HEK293 (cell line): ENCODE data around the gene RNF31.
A peak's percentile ranks its signal among the peaks of the same experiment; 100 is the strongest.

Experiments
- CTCF ChIA-PET: fragments of 350-600 bp; formaldehyde crosslinking; extraction: SDS; loops from one replicate; lab custom pipeline; 2021; ENCODE audit warnings: antibody characterized with exemption; lab: Yijun Ruan, JAX
- POLR2A ChIA-PET: fragments of 300-600 bp; formaldehyde crosslinking; extraction: SDS; loops from one replicate; lab custom pipeline; 2020; ENCODE audit warnings: antibody characterized with exemption, inconsistent platforms; lab: Yijun Ruan, JAX
- H3K27ac ChIP-seq: fragments of 200-500 bp; sonication (Bioruptor generic); 2 replicates; pipeline ENCODE4 v1.5.1; 2014; ENCODE audit warnings: low read depth, low read length, control low read depth, inconsistent platforms; ENCODE audit errors: extremely low read depth
- H3K36me3 ChIP-seq, 2 experiments: fragments of 200-500 bp in 1 of 2; sonication (Bioruptor generic) in 1 of 2; 1 replicate in 1 of 2; 2 replicates in 1 of 2; pipeline ENCODE4 v1.5.1; 2014 to 2017; ENCODE audit warnings: inconsistent platforms in 2 of 2, low read length in 2 of 2; ENCODE audit not compliant: control insufficient read depth in 2 of 2, insufficient read depth in 1 of 2
- H3K4me1 ChIP-seq: fragments of 200-500 bp; sonication (Bioruptor generic); 2 replicates; pipeline ENCODE4 v1.5.1; 2014; ENCODE audit warnings: mild to moderate bottlenecking, low read length, inconsistent platforms; ENCODE audit not compliant: control insufficient read depth, insufficient read depth
- H3K4me3 ChIP-seq: 2 replicates; pipeline ENCODE4 v1.5.1; 2011; ENCODE audit warnings: low read depth, mild to moderate bottlenecking, control low read depth, low read length, moderate library complexity
- H3K9me3 ChIP-seq: fragments of 200-500 bp; sonication (Bioruptor generic); 2 replicates; pipeline ENCODE4 v1.5.1; 2014; ENCODE audit warnings: low read depth, low read length, inconsistent platforms; ENCODE audit not compliant: control insufficient read depth, insufficient read depth
- HOXC10 ChIP-seq: sonication (generic); formaldehyde crosslinking; IDR thresholded peaks from 2 replicates; pipeline ENCODE4 v1.8.1; 2023; ENCODE audit warnings: mild to moderate bottlenecking, missing genetic modification reagents
- IKZF3 ChIP-seq: fragments of 450-650 bp; IDR thresholded peaks from 2 replicates; pipeline ENCODE4 v1.5.0; 2018; ENCODE audit warnings: missing biosample characterization, mild to moderate bottlenecking, missing genetic modification characterization, moderate library complexity
- SCRT1 ChIP-seq: fragments of 450-650 bp; formaldehyde crosslinking; IDR thresholded peaks from 2 replicates; pipeline ENCODE4 v1.5.1; 2016; ENCODE audit warnings: missing biosample characterization, missing genetic modification characterization, borderline replicate concordance
- SCRT2 ChIP-seq: fragments of 450-650 bp; formaldehyde crosslinking; IDR thresholded peaks from 2 replicates; pipeline ENCODE4 v1.5.1; 2016; ENCODE audit warnings: missing biosample characterization, missing genetic modification characterization
- ZBTB17 ChIP-seq: fragments of 450-650 bp; formaldehyde crosslinking; IDR thresholded peaks from 2 replicates; pipeline ENCODE4 v1.5.1; 2016; ENCODE audit warnings: missing biosample characterization, missing genetic modification characterization
- ZBTB20 ChIP-seq: fragments of 450-650 bp; formaldehyde crosslinking; IDR thresholded peaks from 2 replicates; pipeline ENCODE4 v1.5.1; 2016; ENCODE audit warnings: missing biosample characterization, missing genetic modification characterization
- ZEB2 ChIP-seq: fragments of 450-650 bp; formaldehyde crosslinking; IDR thresholded peaks from 2 replicates; pipeline ENCODE4 v1.5.1; 2016; ENCODE audit warnings: missing biosample characterization, missing genetic modification characterization
- ZNF16 ChIP-seq: fragments of 450-650 bp; formaldehyde crosslinking; IDR thresholded peaks from 2 replicates; pipeline ENCODE4 v1.5.1; 2016; ENCODE audit warnings: low read depth, missing biosample characterization, missing genetic modification characterization
- ZNF19 ChIP-seq: fragments of 450-650 bp; formaldehyde crosslinking; IDR thresholded peaks from 2 replicates; pipeline ENCODE4; 2016; ENCODE audit warnings: missing biosample characterization, missing genetic modification characterization, low read depth
- ZNF37A ChIP-seq: fragments of 450-650 bp; IDR thresholded peaks from 2 replicates; pipeline ENCODE4 v1.5.1; 2018; ENCODE audit warnings: missing biosample characterization, missing genetic modification characterization
- ZNF843 ChIP-seq: fragments of 450-650 bp; formaldehyde crosslinking; IDR thresholded peaks from 2 replicates; pipeline ENCODE4 v1.5.1; 2016; ENCODE audit warnings: missing biosample characterization, missing genetic modification characterization
- TF ChIP-seq, protein P1 (sequence below): fragments of 450-650 bp; formaldehyde crosslinking; IDR thresholded peaks from 2 replicates; pipeline ENCODE4 v1.5.1; 2016; ENCODE audit warnings: missing biosample characterization, missing genetic modification characterization
- TF ChIP-seq, protein P2 (sequence below): fragments of 450-650 bp; formaldehyde crosslinking; IDR thresholded peaks from 2 replicates; pipeline ENCODE4 v1.5.1; 2016; ENCODE audit warnings: missing biosample characterization, missing genetic modification characterization
- TF ChIP-seq, protein P3 (sequence below): fragments of 450-650 bp; formaldehyde crosslinking; IDR thresholded peaks from 2 replicates; pipeline ENCODE4 v1.5.1; 2016; ENCODE audit warnings: missing biosample characterization, missing genetic modification characterization, borderline replicate concordance
- TF ChIP-seq, protein P4 (sequence below): fragments of 450-650 bp; formaldehyde crosslinking; IDR thresholded peaks from 2 replicates; pipeline ENCODE4 v1.5.1; 2016; ENCODE audit warnings: missing biosample characterization, missing genetic modification characterization
- TF ChIP-seq, protein P5 (sequence below): fragments of 450-650 bp; formaldehyde crosslinking; IDR thresholded peaks from 2 replicates; pipeline ENCODE4 v1.5.1; 2016; ENCODE audit warnings: missing biosample characterization, missing genetic modification characterization
- TF ChIP-seq, protein P6 (sequence below): fragments of 450-650 bp; formaldehyde crosslinking; IDR thresholded peaks from 2 replicates; pipeline ENCODE4 v1.5.1; 2017; ENCODE audit warnings: missing biosample characterization, missing genetic modification characterization

RNF31 gene

DNA sequence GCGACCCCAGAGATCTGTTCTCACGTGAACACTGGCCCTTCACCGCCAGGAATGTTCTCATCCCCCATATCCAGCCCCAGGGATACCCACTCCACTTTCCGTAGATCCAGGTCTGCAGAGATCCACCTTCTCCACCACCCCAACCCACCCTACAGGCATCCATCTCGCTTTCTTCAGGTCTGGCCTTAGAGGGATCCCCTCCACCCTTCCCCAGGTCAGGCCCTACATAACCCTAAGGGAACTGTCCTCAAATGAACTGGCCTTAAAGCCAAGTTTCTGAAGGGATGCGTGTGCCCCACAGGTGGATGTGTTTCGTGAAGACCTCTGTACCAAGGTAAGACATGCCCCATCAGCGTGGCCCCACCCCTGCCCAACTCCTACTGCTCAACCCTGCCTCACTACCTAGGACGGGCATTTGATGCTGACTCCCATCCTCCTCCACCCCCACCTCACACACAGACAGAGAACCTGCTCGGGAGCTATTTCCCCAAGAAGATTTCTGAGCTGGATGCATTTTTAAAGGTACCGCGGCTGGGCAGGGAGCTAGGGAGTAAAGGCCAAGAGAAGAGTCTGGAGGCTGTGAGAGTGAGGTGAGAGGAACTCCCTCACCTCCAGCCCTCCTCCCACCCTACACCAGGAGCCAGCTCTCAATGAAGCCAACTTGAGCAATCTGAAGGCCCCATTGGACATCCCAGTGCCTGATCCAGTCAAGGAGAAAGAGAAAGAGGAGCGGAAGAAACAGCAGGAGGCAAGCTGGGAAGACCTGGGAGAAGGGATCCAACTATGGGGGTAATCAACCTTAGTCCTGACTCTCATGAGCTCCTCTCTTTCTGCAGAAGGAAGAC, 10.4 kb upstream of the RNF31 start:
- peaks cover 11 to 27% of the 10 kb centered on the region in 2 experiments for H3K36me3 ChIP-seq
- CTCF ChIA-PET = interaction anchor here (0.6 to 1.2 kb wide), 5 partner anchors 9 to 295 kb away, joined by 3 to 4 read pairs (median 3); partner anchors contain the start of genes IRF9 and PSME2
- TF ChIP-seq, protein P1, sequence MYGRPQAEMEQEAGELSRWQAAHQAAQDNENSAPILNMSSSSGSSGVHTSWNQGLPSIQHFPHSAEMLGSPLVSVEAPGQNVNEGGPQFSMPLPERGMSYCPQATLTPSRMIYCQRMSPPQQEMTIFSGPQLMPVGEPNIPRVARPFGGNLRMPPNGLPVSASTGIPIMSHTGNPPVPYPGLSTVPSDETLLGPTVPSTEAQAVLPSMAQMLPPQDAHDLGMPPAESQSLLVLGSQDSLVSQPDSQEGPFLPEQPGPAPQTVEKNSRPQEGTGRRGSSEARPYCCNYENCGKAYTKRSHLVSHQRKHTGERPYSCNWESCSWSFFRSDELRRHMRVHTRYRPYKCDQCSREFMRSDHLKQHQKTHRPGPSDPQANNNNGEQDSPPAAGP = 0 out of 2 replicates have a peak, but pooled peaks have one; percentile 15
- peak; percentile 65 for TF ChIP-seq SCRT2 (tag by site-specific recombination)
- TF ChIP-seq SCRT1 (tag by site-specific recombination) = 0 out of 2 replicates have a peak, but pooled peaks have one; percentile 30
- no peak for TF ChIP-seq ZEB2
- TF ChIP-seq ZBTB20 (tag by site-specific recombination) = peak; percentile 45; the same call in 1 of the 2 replicates
- TF ChIP-seq ZNF19 = no peak
- TF ChIP-seq ZBTB17 (tag by site-specific recombination) = 0 out of 2 replicates have a peak, but pooled peaks have one; percentile 31
- 0 out of 2 replicates have a peak, but pooled peaks have one; percentile 54 for TF ChIP-seq IKZF3 (tag by site-specific recombination)
- TF ChIP-seq, protein P2, sequence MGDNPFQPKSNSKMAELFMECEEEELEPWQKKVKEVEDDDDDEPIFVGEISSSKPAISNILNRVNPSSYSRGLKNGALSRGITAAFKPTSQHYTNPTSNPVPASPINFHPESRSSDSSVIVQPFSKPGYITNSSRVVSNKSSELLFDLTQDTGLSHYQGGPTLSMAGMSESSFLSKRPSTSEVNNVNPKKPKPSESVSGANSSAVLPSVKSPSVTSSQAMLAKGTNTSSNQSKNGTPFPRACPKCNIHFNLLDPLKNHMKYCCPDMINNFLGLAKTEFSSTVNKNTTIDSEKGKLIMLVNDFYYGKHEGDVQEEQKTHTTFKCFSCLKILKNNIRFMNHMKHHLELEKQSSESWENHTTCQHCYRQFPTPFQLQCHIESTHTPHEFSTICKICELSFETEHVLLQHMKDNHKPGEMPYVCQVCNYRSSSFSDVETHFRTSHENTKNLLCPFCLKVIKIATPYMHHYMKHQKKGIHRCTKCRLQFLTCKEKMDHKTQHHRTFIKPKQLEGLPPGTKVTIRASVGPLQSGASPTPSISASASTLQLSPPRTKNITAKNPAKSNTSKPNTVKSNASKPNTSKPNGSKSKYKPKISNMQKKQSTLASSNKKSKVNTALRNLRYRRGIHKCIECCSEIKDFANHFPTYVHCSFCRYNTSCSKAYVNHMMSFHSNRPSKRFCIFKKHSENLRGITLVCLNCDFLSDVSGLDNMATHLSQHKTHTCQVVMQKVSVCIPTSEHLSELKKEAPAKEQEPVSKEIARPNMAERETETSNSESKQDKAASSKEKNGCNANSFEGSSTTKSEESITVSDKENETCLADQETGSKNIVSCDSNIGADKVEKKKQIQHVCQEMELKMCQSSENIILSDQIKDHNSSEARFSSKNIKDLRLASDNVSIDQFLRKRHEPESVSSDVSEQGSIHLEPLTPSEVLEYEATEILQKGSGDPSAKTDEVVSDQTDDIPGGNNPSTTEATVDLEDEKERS (tag by site-specific recombination) = no peak
- peak overlapping the region; percentile 90; the same call in 1 of the 2 replicates for H3K27ac ChIP-seq
- POLR2A ChIA-PET = interaction anchor here (0.6 to 7.3 kb wide), 14 partner anchors 10 to 171 kb away, joined by 3 to 163 read pairs (median 8); partner anchors contain the start of genes CIDEB, DCAF11, IPO4 and IRF9
- no peaks in the 10 kb centered on the region for H3K9me3 ChIP-seq
- H3K4me1 ChIP-seq = peaks cover 4% of the 10 kb centered on the region; the same call in 1 of the 2 replicates
- H3K4me3 ChIP-seq = peak overlapping the region; percentile 92

DNA sequence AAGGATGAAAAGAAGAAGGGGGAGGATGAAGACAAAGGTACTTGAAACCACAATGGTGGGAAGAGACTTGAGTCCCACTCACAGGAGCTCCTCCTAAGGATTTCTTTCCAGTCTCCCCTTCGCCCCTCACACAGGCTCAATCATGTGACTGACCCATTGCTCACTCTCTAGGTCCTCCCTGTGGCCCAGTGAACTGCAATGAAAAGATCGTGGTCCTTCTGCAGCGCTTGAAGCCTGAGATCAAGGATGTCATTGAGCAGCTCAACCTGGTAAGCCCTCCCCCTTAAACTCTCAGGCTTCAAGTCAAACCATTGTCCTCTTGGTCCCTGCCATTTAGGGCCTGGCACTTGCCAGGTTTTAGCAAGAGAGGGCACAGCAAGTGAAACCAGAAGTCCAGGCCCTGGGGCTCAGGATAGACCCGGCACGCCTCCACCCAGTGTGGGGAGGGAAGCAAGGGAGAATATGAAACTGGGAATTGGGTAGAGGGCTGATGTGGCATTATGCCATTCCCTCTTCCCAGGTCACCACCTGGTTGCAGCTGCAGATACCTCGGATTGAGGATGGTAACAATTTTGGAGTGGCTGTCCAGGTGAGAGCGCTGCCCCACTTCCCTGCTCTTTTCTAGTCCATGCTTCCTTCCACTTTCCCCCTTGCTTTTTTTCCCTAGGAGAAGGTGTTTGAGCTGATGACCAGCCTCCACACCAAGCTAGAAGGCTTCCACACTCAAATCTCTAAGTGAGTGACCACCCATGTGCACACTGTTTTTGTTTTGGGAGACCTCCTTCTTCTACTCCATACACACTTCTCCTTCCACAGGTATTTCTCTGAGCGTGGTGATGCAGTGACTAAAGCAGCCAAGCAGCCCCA, 9.5 kb upstream of the RNF31 start:
- peaks cover 11 to 27% of the 10 kb centered on the region in 2 experiments for H3K36me3 ChIP-seq
- no peaks in the 10 kb centered on the region for H3K9me3 ChIP-seq
- H3K4me1 ChIP-seq = peaks cover 4% of the 10 kb centered on the region; the same call in 1 of the 2 replicates
- ChIA-PET POLR2A (interaction anchor here (0.6 to 7.3 kb wide), 7 partner anchors 9 to 75 kb away, joined by 3 to 163 read pairs (median 21); partner anchors contain the start of genes CHMP4A, DCAF11, IRF9 and NRL), CTCF (interaction anchor here (0.6 to 1.2 kb wide), 5 partner anchors 8 to 294 kb away, joined by 3 to 4 read pairs (median 3); partner anchors contain the start of genes CIDEB, IRF9 and PSME2)
- no peak overlapping the region for H3K27ac ChIP-seq
- H3K4me3 ChIP-seq = no peak overlapping the region
- no peak for TF ChIP-seq ZNF37A
- TF ChIP-seq, protein P3, sequence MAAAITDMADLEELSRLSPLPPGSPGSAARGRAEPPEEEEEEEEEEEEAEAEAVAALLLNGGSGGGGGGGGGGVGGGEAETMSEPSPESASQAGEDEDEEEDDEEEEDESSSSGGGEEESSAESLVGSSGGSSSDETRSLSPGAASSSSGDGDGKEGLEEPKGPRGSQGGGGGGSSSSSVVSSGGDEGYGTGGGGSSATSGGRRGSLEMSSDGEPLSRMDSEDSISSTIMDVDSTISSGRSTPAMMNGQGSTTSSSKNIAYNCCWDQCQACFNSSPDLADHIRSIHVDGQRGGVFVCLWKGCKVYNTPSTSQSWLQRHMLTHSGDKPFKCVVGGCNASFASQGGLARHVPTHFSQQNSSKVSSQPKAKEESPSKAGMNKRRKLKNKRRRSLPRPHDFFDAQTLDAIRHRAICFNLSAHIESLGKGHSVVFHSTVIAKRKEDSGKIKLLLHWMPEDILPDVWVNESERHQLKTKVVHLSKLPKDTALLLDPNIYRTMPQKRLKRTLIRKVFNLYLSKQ (tag by site-specific recombination) = no peak
- TF ChIP-seq, protein P4, sequence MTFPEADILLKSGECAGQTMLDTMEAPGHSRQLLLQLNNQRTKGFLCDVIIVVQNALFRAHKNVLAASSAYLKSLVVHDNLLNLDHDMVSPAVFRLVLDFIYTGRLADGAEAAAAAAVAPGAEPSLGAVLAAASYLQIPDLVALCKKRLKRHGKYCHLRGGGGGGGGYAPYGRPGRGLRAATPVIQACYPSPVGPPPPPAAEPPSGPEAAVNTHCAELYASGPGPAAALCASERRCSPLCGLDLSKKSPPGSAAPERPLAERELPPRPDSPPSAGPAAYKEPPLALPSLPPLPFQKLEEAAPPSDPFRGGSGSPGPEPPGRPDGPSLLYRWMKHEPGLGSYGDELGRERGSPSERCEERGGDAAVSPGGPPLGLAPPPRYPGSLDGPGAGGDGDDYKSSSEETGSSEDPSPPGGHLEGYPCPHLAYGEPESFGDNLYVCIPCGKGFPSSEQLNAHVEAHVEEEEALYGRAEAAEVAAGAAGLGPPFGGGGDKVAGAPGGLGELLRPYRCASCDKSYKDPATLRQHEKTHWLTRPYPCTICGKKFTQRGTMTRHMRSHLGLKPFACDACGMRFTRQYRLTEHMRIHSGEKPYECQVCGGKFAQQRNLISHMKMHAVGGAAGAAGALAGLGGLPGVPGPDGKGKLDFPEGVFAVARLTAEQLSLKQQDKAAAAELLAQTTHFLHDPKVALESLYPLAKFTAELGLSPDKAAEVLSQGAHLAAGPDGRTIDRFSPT (tag by site-specific recombination) = no peak
- TF ChIP-seq IKZF3 (tag by site-specific recombination) = no peak
- TF ChIP-seq ZNF843 (tag by site-specific recombination) = no peak
- TF ChIP-seq, protein P5, sequence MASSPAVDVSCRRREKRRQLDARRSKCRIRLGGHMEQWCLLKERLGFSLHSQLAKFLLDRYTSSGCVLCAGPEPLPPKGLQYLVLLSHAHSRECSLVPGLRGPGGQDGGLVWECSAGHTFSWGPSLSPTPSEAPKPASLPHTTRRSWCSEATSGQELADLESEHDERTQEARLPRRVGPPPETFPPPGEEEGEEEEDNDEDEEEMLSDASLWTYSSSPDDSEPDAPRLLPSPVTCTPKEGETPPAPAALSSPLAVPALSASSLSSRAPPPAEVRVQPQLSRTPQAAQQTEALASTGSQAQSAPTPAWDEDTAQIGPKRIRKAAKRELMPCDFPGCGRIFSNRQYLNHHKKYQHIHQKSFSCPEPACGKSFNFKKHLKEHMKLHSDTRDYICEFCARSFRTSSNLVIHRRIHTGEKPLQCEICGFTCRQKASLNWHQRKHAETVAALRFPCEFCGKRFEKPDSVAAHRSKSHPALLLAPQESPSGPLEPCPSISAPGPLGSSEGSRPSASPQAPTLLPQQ = no peak
- no peak for TF ChIP-seq ZNF16 (tag by site-specific recombination)
- no peak for TF ChIP-seq HOXC10 (CRISPR knock-in tag)
- TF ChIP-seq, protein P6, sequence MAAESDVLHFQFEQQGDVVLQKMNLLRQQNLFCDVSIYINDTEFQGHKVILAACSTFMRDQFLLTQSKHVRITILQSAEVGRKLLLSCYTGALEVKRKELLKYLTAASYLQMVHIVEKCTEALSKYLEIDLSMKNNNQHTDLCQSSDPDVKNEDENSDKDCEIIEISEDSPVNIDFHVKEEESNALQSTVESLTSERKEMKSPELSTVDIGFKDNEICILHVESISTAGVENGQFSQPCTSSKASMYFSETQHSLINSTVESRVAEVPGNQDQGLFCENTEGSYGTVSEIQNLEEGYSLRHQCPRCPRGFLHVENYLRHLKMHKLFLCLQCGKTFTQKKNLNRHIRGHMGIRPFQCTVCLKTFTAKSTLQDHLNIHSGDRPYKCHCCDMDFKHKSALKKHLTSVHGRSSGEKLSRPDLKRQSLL = 0 out of 2 replicates have a peak, but pooled peaks have one; percentile 9
